Inflammatory macrophage treated with lipopolysaccharide for 1 hour (primary cell): ENCODE measurements around the gene ETS2.
A peak's percentile ranks its signal among the peaks of the same experiment; 100 is the strongest.
"Not testable (repeated sequence)": the region's sequence is repeated elsewhere in the genome, so short reads cannot be mapped to it uniquely, and the experiment has no call there.

Source experiments
- DNase-seq, 2 donors: peaks; one replicate each; pipeline ENCODE4 v3.0.0-alpha.2; 2020 to 2022

Gene ETS2

DNA sequence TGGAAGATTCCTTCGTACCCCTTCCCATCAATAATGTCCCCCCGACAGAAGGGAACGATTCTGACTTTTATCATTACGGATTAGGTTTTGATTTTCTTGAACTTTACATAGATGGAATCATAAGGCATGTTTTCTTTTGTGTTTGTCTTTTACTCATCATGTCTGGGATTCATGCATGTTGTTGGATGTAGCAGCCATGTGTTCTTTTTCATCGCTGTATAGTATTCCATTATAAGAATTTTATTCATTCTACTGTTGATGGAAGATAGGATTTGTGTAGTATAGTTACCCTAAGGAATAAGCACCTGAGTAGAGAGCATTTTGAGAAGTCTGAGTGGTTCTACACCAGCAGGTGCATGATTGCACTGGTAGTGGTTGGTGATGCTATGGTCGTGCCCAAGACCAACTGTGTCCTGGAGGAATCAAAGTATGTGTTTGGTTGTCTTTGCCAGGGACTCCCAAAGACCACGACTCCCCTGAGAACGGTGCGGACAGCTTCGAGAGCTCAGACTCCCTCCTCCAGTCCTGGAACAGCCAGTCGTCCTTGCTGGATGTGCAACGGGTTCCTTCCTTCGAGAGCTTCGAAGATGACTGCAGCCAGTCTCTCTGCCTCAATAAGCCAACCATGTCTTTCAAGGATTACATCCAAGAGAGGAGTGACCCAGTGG lies 13.5 kb downstream of the ETS2 start:
- no peak for DNase-seq

DNA sequence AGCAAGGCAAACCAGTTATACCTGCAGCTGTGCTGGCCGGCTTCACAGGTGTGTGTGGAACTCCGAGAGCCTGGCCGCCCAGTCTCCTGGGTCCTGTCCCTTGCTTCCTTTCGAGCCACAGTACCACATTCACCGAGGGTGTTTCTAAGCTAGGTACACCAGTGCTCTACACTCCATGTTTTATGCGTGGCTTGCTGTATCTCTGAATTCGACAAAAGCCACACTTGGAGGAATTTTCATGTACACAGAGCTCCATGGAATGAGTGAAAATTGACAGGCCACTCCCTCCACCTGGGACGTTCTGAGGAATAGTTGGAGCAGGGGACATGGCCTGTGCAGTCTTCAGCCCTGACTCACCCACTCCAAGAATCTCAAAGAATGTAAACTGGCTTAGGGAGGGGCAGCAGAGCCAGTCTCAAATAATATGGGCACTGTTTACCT lies 14.0 kb downstream of the ETS2 start:
- no peak for DNase-seq

DNA sequence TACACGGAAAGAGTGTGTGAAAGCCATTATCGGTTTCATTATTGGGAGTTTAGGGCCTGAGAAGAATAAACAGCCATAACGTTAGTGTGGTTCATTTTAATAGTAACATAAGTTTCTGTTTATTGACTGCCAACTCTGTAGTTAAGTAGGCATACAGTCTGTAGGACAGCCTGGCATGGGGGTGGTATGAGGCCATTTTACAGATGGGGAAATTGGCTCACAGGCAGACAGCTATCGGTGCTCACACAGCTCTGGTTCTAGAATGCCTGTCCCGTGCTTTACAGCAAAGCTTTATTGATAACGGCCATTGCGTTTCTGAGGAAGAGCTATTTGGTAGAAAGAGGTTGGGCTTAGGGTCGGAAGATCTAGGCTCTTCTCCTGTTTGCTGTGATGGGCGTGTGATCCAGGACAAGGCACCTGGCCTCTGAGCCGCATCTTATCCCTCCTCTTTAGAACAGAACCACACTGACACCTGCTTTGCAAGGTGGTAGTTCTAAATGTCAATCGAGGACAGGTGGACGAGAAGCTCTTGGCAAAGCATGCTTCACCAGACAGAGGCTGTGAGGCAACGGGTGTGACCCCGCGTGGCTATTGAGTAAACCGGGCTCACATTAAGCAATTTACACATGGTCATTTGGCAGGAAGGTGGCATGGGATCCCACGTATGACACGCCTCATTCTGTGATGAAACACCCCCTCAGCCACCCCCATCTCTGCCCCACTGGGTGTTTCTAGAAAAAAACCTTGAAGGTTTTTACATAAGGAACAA lies 14.9 kb downstream of the ETS2 start:
- peak; percentile 95 to 97 for DNase-seq

DNA sequence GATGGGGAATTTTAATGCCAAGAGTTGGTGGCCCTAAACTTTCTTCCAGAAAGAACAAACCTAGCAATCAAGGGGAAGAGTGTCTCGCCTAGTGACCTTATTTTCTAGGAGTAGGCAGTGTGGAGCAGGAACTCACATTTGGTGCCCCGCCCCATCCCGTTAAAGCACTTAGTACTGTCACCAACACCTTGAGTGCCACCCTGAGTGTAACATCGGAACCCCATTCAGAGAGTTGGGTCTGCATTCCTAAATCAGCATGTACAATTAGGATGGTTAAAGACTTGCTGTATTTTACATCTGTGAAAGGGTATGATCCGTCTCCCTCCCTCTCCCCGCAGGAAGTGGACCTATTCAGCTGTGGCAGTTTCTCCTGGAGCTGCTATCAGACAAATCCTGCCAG lies 15.5 kb downstream of the ETS2 start:
- no peak for DNase-seq

DNA sequence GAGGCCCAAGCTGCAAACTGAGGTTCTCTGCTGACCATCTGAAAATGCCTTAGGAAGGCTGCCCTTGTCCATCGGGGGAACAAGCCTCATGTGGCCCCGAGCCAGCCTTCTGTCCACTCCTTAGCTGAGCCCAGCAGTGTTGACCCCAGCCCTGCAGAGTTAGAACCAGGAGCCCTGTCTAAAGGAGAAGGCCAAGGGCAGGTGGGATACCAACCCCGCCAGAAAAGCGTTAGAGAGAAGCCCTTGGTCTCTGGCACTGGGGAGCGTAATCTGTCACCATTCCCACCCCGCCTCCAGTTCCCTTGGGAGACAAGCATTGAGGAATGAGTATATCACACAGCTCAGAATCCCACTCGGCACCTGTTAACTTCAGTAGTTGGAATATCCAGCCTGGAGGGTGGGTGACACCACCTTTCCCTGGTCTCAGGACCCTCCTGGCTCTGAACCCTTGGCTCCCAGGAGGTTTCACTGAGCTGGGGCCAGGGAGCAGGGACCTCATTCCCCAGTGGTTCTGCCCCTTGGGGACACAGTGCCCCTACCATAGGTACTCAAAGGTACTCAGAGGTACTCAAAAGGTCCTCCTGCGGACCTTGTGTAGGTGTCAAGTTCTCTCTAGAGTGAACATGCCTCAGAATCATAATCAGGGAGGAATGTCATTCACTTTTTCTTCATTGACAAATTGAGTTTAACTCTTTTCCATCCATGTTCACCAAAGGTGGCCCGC lies 16.4 kb downstream of the ETS2 start:
- no peak for DNase-seq

DNA sequence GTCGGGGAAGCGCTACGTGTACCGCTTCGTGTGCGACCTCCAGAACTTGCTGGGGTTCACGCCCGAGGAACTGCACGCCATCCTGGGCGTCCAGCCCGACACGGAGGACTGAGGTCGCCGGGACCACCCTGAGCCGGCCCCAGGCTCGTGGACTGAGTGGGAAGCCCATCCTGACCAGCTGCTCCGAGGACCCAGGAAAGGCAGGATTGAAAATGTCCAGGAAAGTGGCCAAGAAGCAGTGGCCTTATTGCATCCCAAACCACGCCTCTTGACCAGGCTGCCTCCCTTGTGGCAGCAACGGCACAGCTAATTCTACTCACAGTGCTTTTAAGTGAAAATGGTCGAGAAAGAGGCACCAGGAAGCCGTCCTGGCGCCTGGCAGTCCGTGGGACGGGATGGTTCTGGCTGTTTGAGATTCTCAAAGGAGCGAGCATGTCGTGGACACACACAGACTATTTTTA lies 17.1 kb downstream of the ETS2 start:
- no peak for DNase-seq

DNA sequence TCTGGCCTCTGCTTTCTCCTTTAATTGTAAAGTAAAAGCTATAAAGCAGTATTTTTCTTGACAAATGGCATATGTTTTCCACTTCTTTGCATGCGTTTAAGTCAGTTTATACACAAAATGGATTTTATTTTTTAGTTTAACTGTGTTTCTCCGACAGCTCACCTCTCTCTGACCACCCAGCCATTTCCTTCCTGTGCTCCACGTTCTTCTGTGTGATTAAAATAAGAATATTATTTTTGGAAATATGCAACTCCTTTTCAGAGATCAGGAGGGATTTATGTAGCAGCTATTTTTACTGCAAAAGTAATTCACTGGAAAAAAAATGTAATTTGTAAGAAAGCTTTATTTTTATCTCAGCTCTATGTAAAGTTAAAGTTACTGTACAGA lies 18.0 kb downstream of the ETS2 start:
- DNase-seq: no peak

DNA sequence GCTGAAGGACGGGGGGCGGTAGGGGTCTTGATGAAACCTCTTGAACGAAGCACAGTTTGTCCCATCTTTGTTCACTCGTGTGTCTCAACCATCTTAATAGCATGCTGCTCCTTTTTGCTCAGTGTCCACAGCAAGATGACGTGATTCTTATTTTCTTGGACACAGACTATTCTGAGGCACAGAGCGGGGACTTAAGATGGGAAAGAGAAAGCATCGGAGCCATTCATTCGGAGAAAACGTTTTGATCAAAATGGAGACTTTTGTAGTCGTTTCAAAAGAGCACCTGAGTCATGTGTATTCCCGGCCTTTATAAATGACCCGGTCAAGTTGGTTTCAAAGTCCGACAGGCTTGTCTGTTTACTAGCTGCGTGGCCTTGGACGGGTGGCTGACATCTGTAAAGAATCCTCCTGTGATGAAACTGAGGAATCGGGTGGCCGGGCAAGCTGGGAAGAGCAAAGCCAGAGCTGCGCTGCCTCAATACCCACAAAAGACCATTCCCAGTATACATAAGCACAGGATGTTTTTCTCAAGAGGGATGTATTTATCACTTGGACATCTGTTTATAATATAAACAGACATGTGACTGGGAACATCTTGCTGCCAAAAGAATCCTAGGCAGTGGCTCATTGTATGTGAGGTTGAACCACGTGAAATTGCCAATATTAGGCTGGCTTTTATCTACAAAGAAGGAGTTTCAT lies 18.5 kb downstream of the ETS2 start:
- no peak for DNase-seq

DNA sequence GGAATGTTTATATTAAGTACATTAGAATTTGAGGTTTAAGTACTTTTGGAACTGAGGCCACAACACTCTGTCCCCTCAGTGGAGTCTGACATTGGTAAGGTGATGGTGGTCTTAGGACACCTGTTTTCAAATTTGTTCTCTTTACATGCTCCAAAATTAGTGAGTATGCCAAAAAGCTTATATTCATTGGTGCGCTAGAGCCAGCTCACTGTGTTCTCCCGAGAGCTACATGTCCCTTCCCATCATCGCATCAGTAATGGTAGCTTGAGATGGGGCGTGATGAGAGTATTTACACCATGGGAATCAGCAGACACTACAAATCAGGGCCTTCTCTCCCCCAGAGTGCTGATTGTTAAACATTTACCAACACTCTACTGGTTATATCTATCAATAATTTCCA lies 19.5 kb downstream of the ETS2 start:
- DNase-seq: no peak

DNA sequence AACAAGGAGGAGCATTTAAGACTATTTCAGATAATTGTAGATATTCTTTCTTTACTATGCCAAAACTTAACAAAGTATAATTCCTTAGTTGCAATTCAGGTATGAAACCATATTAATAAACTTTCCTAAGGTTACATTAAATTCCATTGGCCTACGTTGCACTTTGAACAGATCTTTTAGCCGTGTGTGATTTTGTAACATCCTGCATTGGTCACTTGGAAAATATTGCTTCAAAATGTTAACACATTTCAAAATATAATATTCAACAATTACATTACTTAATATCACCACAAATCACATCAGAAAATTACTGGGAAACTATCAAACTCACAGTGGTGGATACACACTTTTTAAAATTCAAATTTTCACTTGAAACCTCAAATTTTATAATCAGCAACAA lies 20.2 kb downstream of the ETS2 start:
- DNase-seq: peak; percentile 43 to 69

DNA sequence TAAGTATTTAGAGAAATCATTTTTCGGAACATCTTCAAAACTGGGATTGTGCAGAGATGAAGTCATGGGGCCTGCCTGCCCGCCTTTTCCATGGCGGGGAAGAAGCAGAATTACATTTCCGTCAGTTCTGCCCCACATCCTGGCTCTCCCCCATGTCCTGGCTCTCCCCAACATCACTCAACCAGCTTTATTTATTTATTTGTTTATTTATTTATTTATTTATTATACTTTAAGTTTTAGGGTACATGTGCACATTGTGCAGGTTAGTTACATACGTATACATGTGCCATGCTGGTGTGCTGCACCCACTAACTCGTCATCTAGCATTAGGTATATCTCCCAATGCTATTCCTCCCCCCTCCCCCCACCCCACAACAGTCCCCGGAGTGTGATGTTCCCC lies 22.4 kb downstream of the ETS2 start:
- not testable (repeated sequence) for DNase-seq

DNA sequence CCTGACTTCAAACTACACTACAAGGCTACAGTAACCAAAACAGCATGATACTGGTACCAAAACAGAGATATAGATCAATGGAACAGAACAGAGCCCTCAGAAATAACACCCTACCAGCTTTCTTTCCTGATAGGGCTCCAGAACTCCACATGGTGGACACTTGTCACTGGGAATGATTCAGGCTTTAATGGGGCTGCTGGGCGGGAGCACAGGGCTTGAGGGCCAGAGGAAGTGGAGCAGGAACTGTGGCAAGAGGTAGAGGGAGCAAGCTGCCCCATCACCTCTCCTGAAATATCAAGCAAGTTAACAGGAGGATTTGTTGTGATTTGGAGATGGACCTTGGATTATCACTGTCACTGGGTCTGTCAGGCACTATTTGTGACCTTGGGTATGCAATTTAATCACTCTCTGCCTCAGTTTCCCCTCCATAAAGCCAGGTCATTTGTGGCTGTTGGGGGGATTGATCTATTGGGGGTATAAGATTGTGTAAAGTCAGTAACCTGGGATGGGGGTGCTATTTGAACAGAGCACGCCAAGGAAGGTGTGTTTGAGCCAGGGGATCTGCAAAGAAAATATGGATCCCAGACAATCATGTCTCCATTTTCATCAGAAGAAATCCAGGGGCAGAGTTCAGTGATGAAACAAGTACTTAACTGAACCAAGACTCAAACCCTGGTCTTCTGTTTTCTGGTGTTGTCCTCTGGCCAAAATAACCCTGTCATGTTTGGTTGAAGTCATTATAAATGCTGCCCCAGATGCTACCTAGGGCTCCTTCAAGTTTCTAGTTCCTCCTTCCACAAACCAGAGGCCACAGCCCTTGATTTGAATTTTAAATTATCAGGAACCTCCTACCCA lies 25.2 kb downstream of the ETS2 start:
- peak; percentile 37 to 38 for DNase-seq

DNA sequence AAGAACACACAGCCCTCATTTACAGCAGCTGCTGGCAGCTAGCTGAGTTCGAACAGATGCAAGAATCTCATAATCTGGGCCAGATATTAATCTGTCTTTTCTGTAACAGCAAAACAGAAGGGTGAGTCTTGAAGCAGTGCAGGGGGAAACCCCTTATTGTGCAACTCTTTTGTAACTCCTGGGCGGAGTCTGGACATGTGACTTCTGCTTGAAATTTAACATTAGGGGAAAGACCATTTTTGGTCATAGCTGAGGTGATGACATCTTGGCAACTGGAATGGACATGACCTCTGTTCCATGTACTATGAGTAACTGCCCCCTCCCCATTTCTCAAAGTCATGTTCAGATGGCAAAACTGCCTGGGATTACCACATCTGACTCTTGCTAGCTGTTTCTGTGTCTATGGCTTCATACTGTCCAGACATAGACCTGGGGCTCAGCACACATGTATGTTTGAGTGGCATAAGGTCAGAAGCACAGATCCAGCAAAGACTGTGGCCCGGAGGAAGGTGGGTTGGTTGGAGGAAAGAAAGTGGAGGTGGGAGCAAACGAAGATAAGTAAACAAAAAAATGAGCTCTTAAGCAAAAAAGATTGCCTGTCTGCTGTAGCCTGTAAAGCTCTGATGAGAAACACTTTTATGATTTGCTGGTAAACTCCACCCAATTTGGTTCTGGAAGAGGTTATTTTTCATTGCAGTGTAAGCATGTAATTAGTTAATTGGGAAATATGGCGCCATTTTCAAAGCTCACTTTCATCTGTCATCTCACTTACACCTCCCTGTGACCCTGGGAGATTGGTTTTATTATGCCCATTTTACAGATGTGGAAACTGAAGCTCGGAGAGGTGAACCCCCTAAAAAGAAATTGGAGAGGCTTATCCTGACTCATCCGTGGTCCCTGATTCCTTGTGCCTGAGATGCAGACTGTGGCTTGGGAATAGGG lies 26.1 kb downstream of the ETS2 start:
- DNase-seq: peak; percentile 99 to 100

DNA sequence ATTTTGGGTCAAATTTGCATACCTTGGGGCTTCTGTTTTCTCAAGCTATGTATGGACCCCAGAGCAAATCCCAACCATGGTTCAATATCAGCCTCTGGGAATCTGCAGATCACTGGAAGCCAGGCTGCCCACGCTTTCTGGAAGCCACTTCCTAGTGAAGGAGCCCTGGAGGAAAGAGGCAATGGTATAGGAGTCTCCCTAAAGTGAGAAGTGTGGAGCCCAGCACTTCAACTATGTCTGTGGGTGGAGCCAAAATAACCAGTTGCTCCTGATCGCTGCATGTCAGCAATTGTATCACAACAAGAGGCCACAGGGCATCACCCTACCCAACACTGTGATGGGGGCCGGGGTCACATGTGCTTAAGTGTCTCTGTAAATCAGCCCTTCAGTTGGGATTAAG lies 26.9 kb downstream of the ETS2 start:
- peak in 1 of 2 donors; percentile 40 for DNase-seq

DNA sequence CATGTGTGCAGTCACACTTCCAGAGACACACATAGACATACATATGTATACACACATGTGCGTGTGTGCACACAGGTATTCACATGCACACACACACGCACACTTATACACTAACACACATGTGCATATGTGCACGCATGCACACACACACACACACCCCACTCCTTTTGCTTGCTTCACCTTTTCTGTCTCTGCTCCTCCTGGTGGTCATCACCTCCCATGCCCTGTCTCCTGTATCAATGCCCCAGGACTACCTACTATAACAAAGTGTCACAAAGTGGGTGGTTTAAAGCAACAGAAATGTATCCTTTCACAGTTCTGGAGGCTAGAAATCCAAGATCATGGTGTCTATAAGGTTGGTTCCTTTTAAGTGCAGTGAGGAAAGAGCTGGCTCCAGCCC lies 27.4 kb downstream of the ETS2 start:
- no peak for DNase-seq

DNA sequence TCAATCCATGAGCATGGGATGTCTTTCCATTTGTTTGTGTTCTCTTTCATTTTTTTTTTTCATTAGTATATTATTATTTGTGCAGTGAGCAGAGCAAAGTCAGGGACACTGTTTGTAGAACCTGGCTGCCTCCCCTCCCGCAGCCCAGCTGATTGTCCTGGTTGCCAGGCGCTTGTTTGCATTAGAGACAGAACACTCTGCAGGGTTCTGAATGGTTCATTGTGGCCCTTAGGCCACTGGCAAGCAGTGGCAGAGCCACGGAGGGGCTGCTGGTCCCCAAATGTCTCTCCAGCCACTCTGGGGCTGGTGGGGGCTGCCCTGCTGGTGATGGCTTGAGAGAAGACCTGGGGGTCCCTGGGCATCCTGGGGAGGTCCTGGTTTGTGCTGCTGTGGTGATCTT lies 29.0 kb downstream of the ETS2 start:
- no peak for DNase-seq

DNA sequence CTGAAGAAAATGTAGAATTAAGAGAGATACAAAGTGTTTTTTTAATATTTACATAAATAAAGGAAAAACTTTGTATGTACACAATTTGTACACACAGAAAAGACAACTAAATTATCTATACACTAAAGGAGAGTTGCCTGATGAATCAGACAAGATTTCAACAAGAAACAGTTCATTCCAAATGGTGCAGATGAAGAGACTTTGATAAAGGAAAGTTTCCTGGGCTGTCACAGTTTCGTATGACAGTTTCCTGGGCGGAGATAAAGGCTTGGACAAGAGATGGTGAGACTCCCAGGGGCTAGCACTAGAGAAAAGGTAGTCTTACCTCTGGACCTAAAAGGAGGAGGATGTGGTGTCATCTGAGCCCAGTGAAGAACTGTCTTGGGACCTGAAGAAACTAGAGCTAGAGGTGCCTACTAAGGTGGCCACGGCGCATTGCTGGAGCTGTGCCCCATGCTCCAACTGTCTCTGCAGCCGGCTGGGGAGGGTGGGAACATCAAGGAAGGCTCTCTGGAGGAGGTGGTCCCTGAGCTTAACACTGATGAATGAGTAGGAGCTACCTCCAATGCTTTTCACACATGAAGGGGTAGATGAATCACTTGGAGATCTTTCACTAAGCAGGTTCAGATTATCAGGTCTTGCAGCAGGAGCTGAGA lies 32.2 kb downstream of the ETS2 start:
- no peak for DNase-seq

DNA sequence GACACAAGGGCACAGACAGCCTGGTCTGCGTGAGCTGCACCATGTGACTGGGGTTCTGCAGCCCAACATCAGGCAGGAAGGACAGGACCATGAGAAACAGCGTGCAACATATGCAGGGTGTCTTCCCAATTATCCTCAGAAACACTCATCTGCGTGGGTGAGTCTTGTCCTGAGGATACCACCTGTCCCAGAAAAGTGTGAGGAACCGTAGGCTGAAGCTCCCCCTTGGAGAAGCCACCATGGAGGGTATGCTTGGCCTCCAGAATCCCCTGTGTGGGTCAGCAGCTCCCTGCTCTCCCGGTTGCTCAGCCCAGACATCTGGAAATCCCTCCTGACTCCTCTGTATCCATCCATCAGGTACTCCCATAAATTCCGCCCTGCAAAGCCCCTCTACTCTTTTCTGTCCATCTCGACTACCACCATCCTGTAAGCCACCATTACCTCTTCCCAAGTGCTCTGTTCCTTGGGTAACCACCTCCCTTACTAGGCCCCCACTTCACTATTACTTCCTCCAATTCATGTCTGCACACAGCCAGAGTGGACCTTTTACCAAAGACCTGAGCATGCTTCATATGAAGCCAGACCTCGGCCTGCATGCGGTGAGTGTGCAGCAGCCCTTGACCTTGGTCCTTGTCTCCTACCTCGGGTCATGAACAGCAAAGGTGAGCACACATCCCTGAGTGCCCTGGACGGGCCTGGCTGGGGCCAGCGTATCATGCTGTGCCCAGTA lies 33.0 kb downstream of the ETS2 start:
- DNase-seq: no peak
